ENCODE measurements around the gene ARHGAP25.

The ARHGAP25 gene

GRCh38 chr2:68708629-68709028 lies 26.0 kb upstream of the ARHGAP25 start:
- no peaks in the 10 kb centered on the region for H3K36me3 Mint-ChIP-seq (ENCODE audit: insufficient read depth)
- H3K27me3 Mint-ChIP-seq: no peaks in the 10 kb centered on the region
- H3K9me3 Mint-ChIP-seq: no peaks in the 10 kb centered on the region
- peaks cover 5% of the 10 kb centered on the region for H3K4me1 Mint-ChIP-seq
- no peak overlapping the region for H3K4me3 Mint-ChIP-seq
- no peak for DNase-seq (ENCODE audit: low spot score in 2 of 2)
- no peak for ATAC-seq (replicated peaks; ENCODE audit: extremely low read depth, poor library complexity, severe bottlenecking)
- H3K27ac Mint-ChIP-seq (ENCODE audit: low read depth): no peak overlapping the region

GRCh38 chr2:68709421-68709911 lies 25.1 kb upstream of the ARHGAP25 start:
- H3K4me1 Mint-ChIP-seq: peaks cover 13% of the 10 kb centered on the region
- no peaks in the 10 kb centered on the region for H3K27me3 Mint-ChIP-seq
- ATAC-seq (replicated peaks; ENCODE audit: extremely low read depth, poor library complexity, severe bottlenecking) (no peak), DNase-seq (ENCODE audit: low spot score in 2 of 2) (no peak)
- H3K27ac Mint-ChIP-seq (ENCODE audit: low read depth): no peak overlapping the region
- H3K36me3 Mint-ChIP-seq (ENCODE audit: insufficient read depth): no peaks in the 10 kb centered on the region
- no peaks in the 10 kb centered on the region for H3K9me3 Mint-ChIP-seq
- H3K4me3 Mint-ChIP-seq: no peak overlapping the region

- Mint-ChIP-seq H3K27ac (ENCODE audit: low read depth) (no peak overlapping the region), H3K4me3 (no peak overlapping the region)
These were observed 24.3 kb upstream of the ARHGAP25 start for GRCh38 chr2:68710336-68710735.

GRCh38 chr2:68710756-68711155 lies 23.9 kb upstream of the ARHGAP25 start:
- no peaks in the 10 kb centered on the region for H3K9me3 Mint-ChIP-seq
- H3K27ac Mint-ChIP-seq (ENCODE audit: low read depth): no peak overlapping the region
- H3K27me3 Mint-ChIP-seq: no peaks in the 10 kb centered on the region
- no peak overlapping the region for H3K4me3 Mint-ChIP-seq
- H3K36me3 Mint-ChIP-seq (ENCODE audit: insufficient read depth): no peaks in the 10 kb centered on the region
- peaks cover 26% of the 10 kb centered on the region for H3K4me1 Mint-ChIP-seq
- no peak for DNase-seq (ENCODE audit: low spot score in 2 of 2)
- no peak for ATAC-seq (replicated peaks; ENCODE audit: extremely low read depth, poor library complexity, severe bottlenecking)

More at GRCh38 chr2:68710336-68710735, 24.3 kb upstream of the ARHGAP25 start:
- Mint-ChIP-seq H3K36me3 (ENCODE audit: insufficient read depth) (no peaks in the 10 kb centered on the region), H3K4me1 (peaks cover 22% of the 10 kb centered on the region), H3K27me3 (no peaks in the 10 kb centered on the region), H3K9me3 (no peaks in the 10 kb centered on the region)
- no peak for ATAC-seq (replicated peaks; ENCODE audit: extremely low read depth, poor library complexity, severe bottlenecking)
- DNase-seq (ENCODE audit: low spot score in 2 of 2): no peak

GRCh38 chr2:68714866-68715265 lies 19.7 kb upstream of the ARHGAP25 start:
- Mint-ChIP-seq H3K27ac (ENCODE audit: low read depth) (peak overlapping the region; percentile 66), H3K36me3 (ENCODE audit: insufficient read depth) (no peaks in the 10 kb centered on the region), H3K9me3 (no peaks in the 10 kb centered on the region), H3K4me3 (peak overlapping the region; percentile 42), H3K27me3 (no peaks in the 10 kb centered on the region), H3K4me1 (peaks cover 60% of the 10 kb centered on the region)
- DNase-seq (ENCODE audit: low spot score in 2 of 2) (no peak), ATAC-seq (replicated peaks; ENCODE audit: extremely low read depth, poor library complexity, severe bottlenecking) (peak; percentile 51)

GRCh38 chr2:68715353-68716041 lies 19.1 kb upstream of the ARHGAP25 start:
- Mint-ChIP-seq H3K36me3 (ENCODE audit: insufficient read depth) (no peaks in the 10 kb centered on the region), H3K4me3 (peak overlapping the region; percentile 42), H3K27me3 (no peaks in the 10 kb centered on the region), H3K4me1 (peaks cover 66% of the 10 kb centered on the region), H3K27ac (ENCODE audit: low read depth) (peak overlapping the region; percentile 66), H3K9me3 (no peaks in the 10 kb centered on the region)
- no peak for DNase-seq (ENCODE audit: low spot score in 2 of 2)
- ATAC-seq (replicated peaks; ENCODE audit: extremely low read depth, poor library complexity, severe bottlenecking): peak; percentile 35

- H3K4me3 Mint-ChIP-seq: peak overlapping the region; percentile 42
- H3K27me3 Mint-ChIP-seq: no peaks in the 10 kb centered on the region
- no peaks in the 10 kb centered on the region for H3K9me3 Mint-ChIP-seq
- H3K36me3 Mint-ChIP-seq (ENCODE audit: insufficient read depth): no peaks in the 10 kb centered on the region
- H3K27ac Mint-ChIP-seq (ENCODE audit: low read depth): peak overlapping the region; percentile 64
- no peak for DNase-seq (ENCODE audit: low spot score in 2 of 2)
- no peak for ATAC-seq (replicated peaks; ENCODE audit: extremely low read depth, poor library complexity, severe bottlenecking)
- H3K4me1 Mint-ChIP-seq: peaks cover 79% of the 10 kb centered on the region
These were observed 17.9 kb upstream of the ARHGAP25 start for GRCh38 chr2:68716604-68717304.

- no peaks in the 10 kb centered on the region for H3K27me3 Mint-ChIP-seq
- peak overlapping the region; percentile 64 for H3K27ac Mint-ChIP-seq (ENCODE audit: low read depth)
- ATAC-seq (replicated peaks; ENCODE audit: extremely low read depth, poor library complexity, severe bottlenecking) (peak; percentile 60), DNase-seq (ENCODE audit: low spot score in 2 of 2) (no peak)
- no peaks in the 10 kb centered on the region for H3K9me3 Mint-ChIP-seq
- no peaks in the 10 kb centered on the region for H3K36me3 Mint-ChIP-seq (ENCODE audit: insufficient read depth)
- peaks cover 84% of the 10 kb centered on the region for H3K4me1 Mint-ChIP-seq
- H3K4me3 Mint-ChIP-seq: peak overlapping the region; percentile 42
These were observed 17.3 kb upstream of the ARHGAP25 start for GRCh38 chr2:68717305-68717661.

GRCh38 chr2:68719912-68720311 lies 14.7 kb upstream of the ARHGAP25 start:
- H3K4me3 Mint-ChIP-seq: peak overlapping the region; percentile 79
- H3K36me3 Mint-ChIP-seq (ENCODE audit: insufficient read depth): no peaks in the 10 kb centered on the region
- no peaks in the 10 kb centered on the region for H3K27me3 Mint-ChIP-seq
- peak overlapping the region; percentile 56 for H3K27ac Mint-ChIP-seq (ENCODE audit: low read depth)
- H3K9me3 Mint-ChIP-seq: no peaks in the 10 kb centered on the region
- ATAC-seq (replicated peaks; ENCODE audit: extremely low read depth, poor library complexity, severe bottlenecking) (peak; percentile 16), DNase-seq (ENCODE audit: low spot score in 2 of 2) (no peak)
- H3K4me1 Mint-ChIP-seq: peaks cover 96% of the 10 kb centered on the region

GRCh38 chr2:68720665-68721064 lies 13.9 kb upstream of the ARHGAP25 start:
- H3K27me3 Mint-ChIP-seq: no peaks in the 10 kb centered on the region
- no peaks in the 10 kb centered on the region for H3K36me3 Mint-ChIP-seq (ENCODE audit: insufficient read depth)
- peak overlapping the region; percentile 79 for H3K4me3 Mint-ChIP-seq
- ATAC-seq (replicated peaks; ENCODE audit: extremely low read depth, poor library complexity, severe bottlenecking): no peak
- H3K4me1 Mint-ChIP-seq: peaks cover 95% of the 10 kb centered on the region
- H3K27ac Mint-ChIP-seq (ENCODE audit: low read depth): peak overlapping the region; percentile 89
- DNase-seq (ENCODE audit: low spot score in 2 of 2): no peak
- no peaks in the 10 kb centered on the region for H3K9me3 Mint-ChIP-seq

GRCh38 chr2:68721482-68722101 lies 13.0 kb upstream of the ARHGAP25 start:
- H3K36me3 Mint-ChIP-seq (ENCODE audit: insufficient read depth): no peaks in the 10 kb centered on the region
- peaks cover 95% of the 10 kb centered on the region for H3K4me1 Mint-ChIP-seq
- no peaks in the 10 kb centered on the region for H3K9me3 Mint-ChIP-seq
- H3K4me3 Mint-ChIP-seq: peak overlapping the region; percentile 79
- peak; percentile 69 for ATAC-seq (replicated peaks; ENCODE audit: extremely low read depth, poor library complexity, severe bottlenecking)
- no peaks in the 10 kb centered on the region for H3K27me3 Mint-ChIP-seq
- DNase-seq (ENCODE audit: low spot score in 2 of 2): no peak
- peak overlapping the region; percentile 89 for H3K27ac Mint-ChIP-seq (ENCODE audit: low read depth)

- Mint-ChIP-seq H3K4me1 (peaks cover 95% of the 10 kb centered on the region), H3K4me3 (no peak overlapping the region), H3K9me3 (no peaks in the 10 kb centered on the region), H3K36me3 (ENCODE audit: insufficient read depth) (no peaks in the 10 kb centered on the region), H3K27me3 (no peaks in the 10 kb centered on the region), H3K27ac (ENCODE audit: low read depth) (no peak overlapping the region)
- no peak for DNase-seq (ENCODE audit: low spot score in 2 of 2)
- ATAC-seq (replicated peaks; ENCODE audit: extremely low read depth, poor library complexity, severe bottlenecking): no peak
These were observed 11.9 kb upstream of the ARHGAP25 start for GRCh38 chr2:68722712-68723111.

- H3K4me1 Mint-ChIP-seq: peaks cover 96% of the 10 kb centered on the region
- no peak overlapping the region for H3K27ac Mint-ChIP-seq (ENCODE audit: low read depth)
- no peak for ATAC-seq (replicated peaks; ENCODE audit: extremely low read depth, poor library complexity, severe bottlenecking)
- no peaks in the 10 kb centered on the region for H3K27me3 Mint-ChIP-seq
- no peak for DNase-seq (ENCODE audit: low spot score in 2 of 2)
- H3K36me3 Mint-ChIP-seq (ENCODE audit: insufficient read depth): no peaks in the 10 kb centered on the region
- H3K4me3 Mint-ChIP-seq: no peak overlapping the region
- H3K9me3 Mint-ChIP-seq: no peaks in the 10 kb centered on the region
These were observed 11.4 kb upstream of the ARHGAP25 start for GRCh38 chr2:68723181-68723580.

Measured in central memory CD8-positive, alpha-beta T cell (primary cell).